ENCODE results near the gene EME1.

EME1 gene

DNA sequence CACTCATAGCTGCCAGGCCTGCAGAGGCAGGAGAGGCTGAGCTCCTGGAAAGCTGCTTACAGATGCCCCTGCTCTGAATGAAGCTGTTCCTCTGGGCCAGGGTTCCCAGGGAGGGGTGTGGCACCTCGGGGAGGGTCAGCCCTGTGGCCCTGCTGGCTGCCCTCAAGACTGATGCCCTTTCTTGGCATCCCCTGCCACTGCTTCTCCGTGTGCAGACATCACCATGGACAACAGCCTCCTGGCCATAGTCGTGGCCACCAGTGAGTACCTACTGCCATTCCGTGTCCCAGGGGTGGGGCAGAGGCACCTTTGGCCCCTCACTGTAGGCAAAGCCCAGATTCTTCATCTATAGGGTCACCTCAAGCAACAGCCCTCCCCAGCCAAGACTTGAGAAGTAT, 9.0 kb upstream of the EME1 start:
- no peak for DNase-seq (ENCODE audit: low read depth)

DNA sequence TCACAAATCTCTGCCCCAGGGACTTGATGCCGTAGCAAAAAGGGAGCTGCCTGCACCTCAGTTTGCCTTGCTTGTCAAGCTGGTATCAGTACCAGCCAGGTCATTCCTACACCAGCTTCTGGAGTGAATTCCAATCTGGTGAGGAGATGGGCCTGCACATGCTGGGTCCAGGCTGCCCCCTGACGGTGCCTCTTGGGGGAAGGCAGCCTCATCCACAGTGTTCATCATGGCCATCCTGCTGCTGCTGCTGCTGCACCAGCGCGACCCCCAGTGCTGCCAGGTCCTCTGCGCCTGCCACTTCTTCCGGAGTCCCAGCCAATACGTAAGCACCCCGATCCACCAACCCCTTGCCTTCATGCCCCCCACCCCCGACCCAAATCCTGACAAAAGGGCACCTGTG, 8.3 kb upstream of the EME1 start:
- DNase-seq (ENCODE audit: low read depth): no peak

DNA sequence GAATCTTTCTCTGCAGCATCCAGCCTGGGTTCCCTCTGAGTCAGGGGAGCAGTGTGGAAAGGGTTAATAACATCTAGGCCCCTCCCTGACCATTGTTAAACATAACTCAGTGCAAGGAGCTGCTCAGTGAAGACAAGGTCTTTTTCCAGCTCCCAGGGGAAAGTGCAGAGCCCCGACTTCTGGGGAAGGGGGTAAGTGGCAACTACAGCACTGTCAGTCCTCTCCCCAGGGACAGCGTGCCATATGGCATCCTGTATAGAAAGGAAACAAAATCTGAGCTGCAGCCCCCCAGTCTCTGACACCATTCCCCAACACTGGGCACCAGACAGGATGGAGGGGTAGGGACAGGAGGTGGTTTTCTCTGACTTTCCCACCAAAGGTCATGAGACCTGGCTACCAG, 7.9 kb upstream of the EME1 start:
- no peak for DNase-seq (ENCODE audit: low read depth)

GRCh38 chr17:50365649-50366393, 7.2 kb upstream of the EME1 start:
- DNase-seq (ENCODE audit: low read depth): no peak

DNA sequence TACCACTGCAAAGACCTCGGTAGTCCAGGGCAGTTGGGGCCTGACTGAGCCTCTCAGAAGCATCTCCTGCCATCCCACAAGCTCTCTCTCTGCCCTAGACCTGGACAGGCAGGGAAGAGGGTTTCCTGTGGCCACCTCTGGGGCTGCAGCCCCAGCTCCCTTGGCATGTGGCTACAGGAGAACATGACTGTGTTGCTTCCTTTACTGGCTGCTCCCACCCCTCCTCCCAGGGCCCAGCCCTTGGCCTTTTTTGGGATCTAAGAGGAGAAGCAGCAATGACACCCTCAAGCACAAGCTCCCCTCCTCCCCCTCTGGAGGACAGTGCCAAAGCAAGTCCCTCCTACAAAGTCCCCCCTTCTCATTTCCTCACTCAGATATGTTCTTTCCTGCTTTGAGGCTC, 5.6 kb upstream of the EME1 start:
- no peak for DNase-seq (ENCODE audit: low read depth)

GRCh38 chr17:50370052-50370451, 3.0 kb upstream of the EME1 start:
- no peak for DNase-seq (ENCODE audit: low read depth)

- DNase-seq (ENCODE audit: low read depth): no peak
Observed at GRCh38 chr17:50371526-50371925, 1.5 kb upstream of the EME1 start.

- no peak for DNase-seq (ENCODE audit: low read depth)
Observed at GRCh38 chr17:50372222-50372757, 739 bp upstream of the EME1 start.

DNA sequence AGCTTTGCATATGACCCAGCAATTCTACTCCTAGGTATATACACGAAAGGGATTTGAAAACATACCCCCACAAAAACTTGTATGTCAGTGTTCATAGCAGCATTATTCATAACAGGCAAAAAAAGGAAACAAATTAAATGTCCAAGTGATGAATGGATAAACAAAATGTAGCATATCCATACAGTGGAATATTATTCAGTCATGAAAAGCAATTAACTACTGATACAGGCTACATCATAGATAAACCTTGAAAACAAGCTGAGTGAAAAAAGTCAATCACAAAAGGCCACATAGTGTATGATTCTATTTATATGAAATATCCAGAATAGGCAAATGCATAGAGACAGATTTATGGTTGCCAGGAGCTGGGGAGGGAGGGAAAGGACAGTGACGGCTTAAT, 676 bp downstream of the EME1 start:
- no peak for DNase-seq (ENCODE audit: low read depth)

DNA sequence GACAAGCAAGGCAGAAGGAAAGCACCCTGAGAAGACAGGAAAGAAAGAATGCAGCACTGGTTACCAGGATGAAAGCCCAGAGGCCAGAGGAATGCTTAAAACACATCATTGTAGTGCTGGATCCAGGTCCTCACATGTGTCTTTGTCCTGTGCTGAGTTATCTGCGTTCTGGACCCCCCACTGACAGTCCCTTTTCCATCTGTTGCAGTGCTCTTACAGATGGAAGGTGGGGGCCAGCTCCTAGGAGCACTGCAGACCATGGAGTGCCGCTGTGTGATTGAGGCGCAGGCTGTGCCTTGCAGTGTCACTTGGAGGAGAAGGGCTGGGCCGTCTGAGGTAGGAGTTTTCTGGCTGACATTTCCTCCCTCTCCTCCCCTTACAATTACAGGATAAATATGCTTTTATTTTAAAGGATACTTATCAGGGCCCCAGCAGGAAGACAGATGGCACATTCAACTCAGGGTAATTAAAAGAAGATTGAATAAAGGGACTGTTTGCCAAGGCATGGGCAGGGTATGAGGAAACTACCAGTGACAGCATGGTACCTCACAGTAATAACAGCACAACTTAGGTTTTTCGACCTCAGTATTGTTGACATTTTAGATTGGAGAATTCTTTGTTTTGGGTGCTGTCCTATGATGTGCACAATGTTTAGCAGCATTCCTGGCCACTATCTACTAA, 3.0 kb downstream of the EME1 start:
- no peak for DNase-seq (ENCODE audit: low read depth)

GRCh38 chr17:50379351-50380132, 6.5 kb downstream of the EME1 start:
- DNase-seq (ENCODE audit: low read depth): no peak

DNA sequence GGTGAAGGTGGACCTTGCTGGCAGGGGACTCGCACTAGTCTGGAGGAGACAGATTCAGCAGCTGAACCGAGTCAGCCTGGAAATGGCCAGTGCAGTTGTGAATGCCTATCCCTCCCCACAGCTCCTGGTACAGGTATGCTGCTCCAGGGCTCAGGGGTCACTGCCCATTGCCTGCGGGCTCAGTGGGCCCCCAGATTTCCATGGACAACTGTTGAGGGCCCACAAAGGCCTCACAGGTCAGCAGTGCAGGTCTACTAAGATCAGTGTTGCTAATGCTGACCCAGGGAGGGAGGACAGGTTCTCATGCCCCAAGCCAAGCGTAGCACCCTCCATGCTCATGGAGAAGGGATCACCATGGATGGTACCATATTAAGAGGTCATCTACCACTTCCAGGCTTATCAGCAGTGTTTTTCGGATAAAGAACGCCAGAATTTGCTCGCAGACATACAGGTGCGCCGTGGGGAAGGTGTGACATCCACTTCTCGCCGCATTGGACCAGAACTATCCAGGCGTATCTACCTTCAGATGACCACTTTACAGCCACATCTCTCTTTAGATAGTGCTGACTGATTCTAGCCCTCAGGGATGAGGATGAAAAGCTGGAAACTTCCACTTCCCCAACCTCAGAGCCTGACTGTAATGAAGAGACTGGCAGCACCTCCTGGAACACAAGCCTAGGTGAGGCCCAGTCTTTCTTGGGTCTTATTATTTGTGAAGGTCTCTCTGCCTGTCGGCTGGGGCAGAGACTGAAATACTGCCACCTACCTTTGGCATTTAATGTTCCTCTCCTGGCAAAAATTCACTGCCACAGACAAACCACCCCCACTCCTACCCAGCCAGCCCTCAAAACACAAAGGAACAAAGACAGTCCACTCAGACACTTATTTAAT, 7.6 kb downstream of the EME1 start:
- no peak for DNase-seq (ENCODE audit: low read depth)

DNA sequence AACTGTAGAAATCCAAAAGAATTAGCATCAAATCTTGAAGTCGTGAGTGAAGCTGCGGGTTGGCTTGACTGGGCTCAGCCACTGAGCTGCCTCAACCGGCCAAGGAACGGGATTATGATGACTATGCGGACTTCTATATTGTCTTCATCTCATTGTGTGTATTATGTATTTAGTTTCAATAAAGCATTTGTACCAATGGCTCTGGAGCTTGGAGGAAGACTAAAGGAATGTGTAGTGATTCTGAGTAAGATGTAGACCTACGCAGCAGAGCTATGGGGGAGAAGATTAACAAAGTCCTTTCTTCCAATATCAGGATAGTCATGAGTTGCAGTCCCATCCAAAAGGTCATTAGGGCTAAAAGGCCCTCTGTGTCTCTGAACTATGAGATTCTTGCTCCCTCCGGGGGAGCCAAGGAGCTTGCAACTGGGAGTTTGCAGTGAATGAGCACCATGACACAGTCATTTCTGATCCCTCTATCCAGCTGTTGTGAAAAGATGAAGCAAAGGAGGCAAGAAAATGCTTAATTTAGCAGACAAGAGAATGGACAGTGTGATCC, 8.3 kb downstream of the EME1 start:
- no peak for DNase-seq (ENCODE audit: low read depth)

DNA sequence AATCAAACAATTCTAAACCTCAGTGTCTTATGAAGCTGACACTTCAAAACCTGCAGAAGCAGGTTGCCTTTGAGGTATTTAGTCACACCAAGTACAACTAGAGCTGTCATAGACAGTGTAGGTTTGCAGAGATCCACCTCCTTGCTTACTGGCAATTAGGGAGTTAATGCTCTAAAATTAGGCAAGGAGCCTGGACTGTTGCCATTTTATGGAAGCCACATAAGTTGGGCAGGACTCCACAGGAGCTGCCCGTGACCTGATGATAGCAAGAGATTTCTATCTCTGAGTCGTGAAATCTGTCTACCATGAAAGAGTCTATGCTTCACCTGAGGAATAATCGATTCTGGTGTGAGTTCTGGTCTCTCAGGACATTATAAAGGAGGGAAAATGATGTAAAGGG, 8.9 kb downstream of the EME1 start:
- DNase-seq (ENCODE audit: low read depth): no peak

- no peak for DNase-seq (ENCODE audit: low read depth)
Observed at GRCh38 chr17:50382931-50383330, 9.9 kb downstream of the EME1 start.

GRCh38 chr17:50386510-50386909, 13.5 kb downstream of the EME1 start:
- DNase-seq (ENCODE audit: low read depth): no peak

- DNase-seq (ENCODE audit: low read depth): no peak
Observed at GRCh38 chr17:50388728-50389127, 15.7 kb downstream of the EME1 start.

DNA sequence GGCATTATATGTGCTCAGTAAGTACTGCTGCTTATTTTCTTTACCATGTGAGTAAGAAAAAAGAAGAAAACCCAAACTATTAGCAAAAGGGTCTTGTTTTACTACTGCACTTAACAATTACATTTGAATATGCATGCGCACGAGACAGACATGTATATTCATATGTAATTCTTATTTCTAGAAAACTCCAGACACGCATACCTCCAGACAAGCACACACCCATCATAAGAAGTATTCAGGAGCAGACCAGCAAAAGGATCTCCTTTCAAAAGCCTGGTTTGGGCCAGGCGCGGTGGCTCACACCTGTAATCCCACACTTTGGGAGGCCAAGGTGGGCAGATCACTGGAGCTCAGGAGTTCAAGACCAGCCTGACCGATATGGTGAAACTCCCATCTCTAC, 16.5 kb downstream of the EME1 start:
- no peak for DNase-seq (ENCODE audit: low read depth)

DNA sequence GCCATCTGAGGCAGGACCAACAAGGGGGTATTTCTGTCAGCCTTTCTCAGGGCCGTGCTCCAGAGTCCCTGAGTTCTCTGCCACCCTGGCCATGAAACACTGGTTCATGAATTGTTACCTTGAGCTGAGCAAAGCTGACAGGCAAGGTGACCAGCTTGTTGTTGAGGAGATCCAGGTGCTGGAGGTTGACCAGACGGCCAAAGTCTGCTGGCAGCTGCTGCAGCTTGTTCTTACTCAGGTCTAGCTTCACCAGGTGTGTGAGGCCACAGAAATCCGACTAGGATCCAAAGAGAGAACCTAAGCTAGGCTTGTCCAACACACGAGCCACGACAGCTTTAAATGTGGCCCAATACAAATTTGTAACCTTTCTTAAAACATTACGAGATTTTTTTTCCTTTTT, 19.6 kb downstream of the EME1 start:
- no peak for DNase-seq (ENCODE audit: low read depth)

DNA sequence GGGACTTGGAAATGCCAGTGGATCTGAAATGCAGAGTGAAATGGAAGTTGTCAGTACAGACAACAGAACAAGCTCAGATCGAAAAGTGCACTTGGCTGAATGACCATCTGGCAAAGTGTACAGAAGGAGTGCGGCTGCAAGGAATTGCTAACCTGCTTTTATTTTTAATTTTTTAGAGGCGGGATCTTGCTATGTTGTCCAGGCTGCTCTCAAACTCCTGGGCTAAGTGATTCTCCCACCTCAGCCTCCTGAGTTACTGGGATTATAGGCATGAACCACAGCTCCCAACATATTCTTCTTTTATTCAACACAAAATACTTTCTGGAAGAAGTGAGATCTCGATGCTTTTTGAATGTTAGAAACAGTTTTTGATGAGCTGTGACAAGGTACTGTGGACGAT, 20.7 kb downstream of the EME1 start:
- DNase-seq (ENCODE audit: low read depth): no peak

DNA sequence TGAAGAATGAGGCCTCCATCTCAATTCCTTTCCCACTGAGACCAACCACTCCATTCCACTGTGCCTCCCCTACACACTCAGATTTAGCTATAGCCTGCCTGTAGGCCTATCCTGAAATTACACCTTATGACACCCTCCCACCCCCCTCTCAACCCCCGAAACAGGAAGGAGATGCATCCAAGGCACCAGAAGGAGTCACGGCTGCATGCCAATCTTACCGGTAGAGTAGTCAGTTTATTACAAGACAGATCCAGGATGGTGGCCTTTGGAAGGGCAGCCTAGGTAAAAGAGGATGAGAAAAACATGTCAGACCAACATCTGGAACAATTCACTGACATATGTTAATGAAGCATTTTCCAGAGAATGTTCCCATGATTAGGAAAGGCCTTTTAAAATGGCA, 21.7 kb downstream of the EME1 start:
- DNase-seq (ENCODE audit: low read depth): no peak

All from stimulated activated CD8-positive, alpha-beta memory T cell treated with anti-CD3 and anti-CD28 coated beads, Interleukin-12 subunit alpha, Interleukin-12 subunit beta, amount 100 ng/mL, for 1 hour (primary cell).